ENCODE results near the gene CTIF. TPM values are rescaled to one million over a fixed set of nuclear protein-coding genes. Genes with fewer than 3 reads are reported as not detected.

The CTIF gene
- total and polyA plus RNA-seq, 4 donors, result 12.2 to 45.7 (median 32.6) TPM

GRCh38 chr18:48622911-48623431 lies 84.1 kb downstream of the CTIF start:
- ATAC-seq (ENCODE audit: insufficient read depth, low FRiP score) (no peak), DNase-seq (no peak)
- Histone ChIP-seq H3K27me3 (ENCODE audit: control insufficient read depth in 3 of 3, insufficient read depth in 3 of 3, low read length in 2 of 3) (no peaks in the 10 kb centered on the region), H3K27ac (ENCODE audit: low read depth in 1 of 2, low read length in 1 of 2) (peak overlapping the region in 1 of 2 donors; percentile 51), H3K4me3 (no peak overlapping the region), H3K9me3 (ENCODE audit: control insufficient read depth in 4 of 4, insufficient read depth in 3 of 4, low read length in 3 of 4) (no peaks in the 10 kb centered on the region), H3K36me3 (ENCODE audit: control insufficient read depth in 4 of 4, insufficient read depth in 4 of 4, low read length in 4 of 4) (peaks cover 5 to 8% (median 8%) of the 10 kb centered on the region in 4 donors), H3K4me1 (ENCODE audit: control insufficient read depth in 5 of 5, insufficient read depth in 5 of 5, low read length in 5 of 5) (no peaks in the 10 kb centered on the region), H3K9ac (ENCODE audit: insufficient read depth in 1 of 2, low read length in 2 of 2) (no peak overlapping the region)
- no peak for TF ChIP-seq CTCF (IDR thresholded peaks at IDR 0.05; ENCODE audit: control extremely low read depth, extremely low read depth)
- 75 to 82% methylated on average over 13 of the region's 13 CpGs for WGBS, 2 donors

- no peak for ATAC-seq (ENCODE audit: insufficient read depth, low FRiP score)
These were observed 84.8 kb downstream of the CTIF start for GRCh38 chr18:48623468-48624235.

GRCh38 chr18:48624856-48625255 lies 86.0 kb downstream of the CTIF start:
- TF ChIP-seq CTCF (IDR thresholded peaks at IDR 0.05; ENCODE audit: control extremely low read depth, extremely low read depth), result no peak
- Histone ChIP-seq H3K27ac (ENCODE audit: low read depth in 1 of 2, low read length in 1 of 2) (no peak overlapping the region), H3K27me3 (ENCODE audit: control insufficient read depth in 3 of 3, insufficient read depth in 3 of 3, low read length in 2 of 3) (no peaks in the 10 kb centered on the region), H3K36me3 (ENCODE audit: control insufficient read depth in 4 of 4, insufficient read depth in 4 of 4, low read length in 4 of 4) (peaks cover 4 to 10% (median 8%) of the 10 kb centered on the region in 4 donors), H3K4me3 (no peak overlapping the region), H3K4me1 (ENCODE audit: control insufficient read depth in 5 of 5, insufficient read depth in 5 of 5, low read length in 5 of 5) (no peaks in the 10 kb centered on the region), H3K9me3 (ENCODE audit: control insufficient read depth in 4 of 4, insufficient read depth in 3 of 4, low read length in 3 of 4) (peaks cover 0 to 3% (median 0%) of the 10 kb centered on the region in 4 donors), H3K9ac (ENCODE audit: insufficient read depth in 1 of 2, low read length in 2 of 2) (no peak overlapping the region)
- 90 to 93% methylated on average over 4 of the region's 4 CpGs for WGBS, 2 donors
- no peak for ATAC-seq (ENCODE audit: insufficient read depth, low FRiP score)
- DNase-seq, result no peak

More at GRCh38 chr18:48623468-48624235, 84.8 kb downstream of the CTIF start:
- DNase-seq, result peak in 1 of 3 donors; percentile 16
- peaks cover 6 to 10% (median 8%) of the 10 kb centered on the region in 4 donors for H3K36me3 ChIP-seq (ENCODE audit: control insufficient read depth in 4 of 4, insufficient read depth in 4 of 4, low read length in 4 of 4)
- no peak for TF ChIP-seq CTCF (IDR thresholded peaks at IDR 0.05; ENCODE audit: control extremely low read depth, extremely low read depth)
- H3K27ac ChIP-seq (ENCODE audit: low read depth in 1 of 2, low read length in 1 of 2), result peak overlapping the region in 1 of 2 donors; percentile 51
- no peaks in the 10 kb centered on the region for H3K4me1 ChIP-seq (ENCODE audit: control insufficient read depth in 5 of 5, insufficient read depth in 5 of 5, low read length in 5 of 5)
- WGBS, 2 donors, result 86 to 93% methylated on average over 7 of the region's 7 CpGs
- H3K4me3 ChIP-seq, result no peak overlapping the region
- H3K9ac ChIP-seq (ENCODE audit: insufficient read depth in 1 of 2, low read length in 2 of 2), result no peak overlapping the region
- H3K27me3 ChIP-seq (ENCODE audit: control insufficient read depth in 3 of 3, insufficient read depth in 3 of 3, low read length in 2 of 3), result no peaks in the 10 kb centered on the region
- no peaks in the 10 kb centered on the region for H3K9me3 ChIP-seq (ENCODE audit: control insufficient read depth in 4 of 4, insufficient read depth in 3 of 4, low read length in 3 of 4)
